Lung (tissue), 12 donors: ENCODE measurements around the gene PCDHGA6. TPM values are rescaled to one million over a fixed set of nuclear protein-coding genes. Genes with fewer than 3 reads are reported as not detected.
"Not testable (repeated sequence)": the region's sequence is repeated elsewhere in the genome, so short reads cannot be mapped to it uniquely, and the experiment has no call there.

Source experiments
- ATAC-seq: fragments of 200-7000 bp; cut with Tn5 transposase; one replicate; pipeline ENCODE4 v1.9.1; 2020; ENCODE audit warnings: moderate number of reproducible peaks; ENCODE audit not compliant: insufficient read depth, low FRiP score
- DNase-seq, 3 donors: peaks; one replicate each; pipeline ENCODE4 v3.0.0-alpha.2; 2013 to 2017
- H3K27ac ChIP-seq, 2 donors: one replicate each; pipeline ENCODE4 v1.5.1; 2013; ENCODE audit warnings: mild to moderate bottlenecking in 2 of 2, moderate library complexity in 2 of 2, control low read depth in 1 of 2, inconsistent platforms in 1 of 2, low read depth in 1 of 2, low read length in 1 of 2
- H3K27me3 ChIP-seq, 3 donors: one replicate each; pipeline ENCODE4 v1.5.1; 2013; ENCODE audit warnings: low read length in 2 of 3; ENCODE audit not compliant: control insufficient read depth in 3 of 3, insufficient read depth in 3 of 3
- H3K36me3 ChIP-seq, 4 donors: one replicate each; pipeline ENCODE4 v1.5.1; 2013; ENCODE audit warnings: low read length in 4 of 4, mild to moderate bottlenecking in 1 of 4, moderate library complexity in 1 of 4; ENCODE audit not compliant: control insufficient read depth in 4 of 4, insufficient read depth in 4 of 4
- H3K4me1 ChIP-seq, 5 donors: one replicate each; pipeline ENCODE4 v1.5.1; 2013; ENCODE audit warnings: low read length in 5 of 5, mild to moderate bottlenecking in 2 of 5, moderate library complexity in 1 of 5; ENCODE audit not compliant: control insufficient read depth in 5 of 5, insufficient read depth in 5 of 5
- H3K4me3 ChIP-seq: one replicate; pipeline ENCODE4 v1.5.1; 2013; ENCODE audit warnings: mild to moderate bottlenecking, control low read depth, moderate library complexity
- H3K9ac ChIP-seq, 2 donors: one replicate each; pipeline ENCODE4 v1.5.1; 2013; ENCODE audit warnings: low read length in 2 of 2, control low read depth in 1 of 2; ENCODE audit not compliant: insufficient read depth in 1 of 2
- H3K9me3 ChIP-seq, 4 donors: one replicate each; pipeline ENCODE4 v1.5.1; 2013; ENCODE audit warnings: low read length in 3 of 4, mild to moderate bottlenecking in 1 of 4, moderate library complexity in 1 of 4; ENCODE audit not compliant: control insufficient read depth in 4 of 4, insufficient read depth in 3 of 4
- WGBS, 2 donors: extraction: QIAGEN DNeasy Blood & Tissue Kit; methylation state at CpG; one replicate each; pipeline ENCODE4 v1.1.7; 2013; 5-methylcytosine and 5-hydroxymethylcytosine counted together
- polyA plus RNA-seq, 2 donors: library from polyadenylated mRNA; stranded (reverse); fragments of 200-250 nt; gene quantifications; one replicate each; pipeline ENCODE4 v1.2.1, GENCODE V29; 2013
- total RNA-seq, 2 donors: library from RNA; depleted of rRNA in 1 of 2; stranded (reverse); fragments of >200 nt in 1 of 2; gene quantifications; one replicate each; pipeline ENCODE4 v1.2.1, GENCODE V29; 2014 to 2021
- TF ChIP-seq, protein P1 (sequence below): IDR thresholded peaks from 2 replicates; pipeline ENCODE4 v1.5.1; 2012; ENCODE audit warnings: mild to moderate bottlenecking; ENCODE audit errors: control extremely low read depth, extremely low read depth
- donor health status: control.
- donor health status: control.
- donor health status: Bipolar disorder and iron deficiency.
- donor health status: healthy.
- donor health status: DM: yes; HTN: yes; CAD: no.

The PCDHGA6 gene
- total and polyA plus RNA-seq, 4 donors = 0.59 to 8.5 (median 2.9) TPM

DNA sequence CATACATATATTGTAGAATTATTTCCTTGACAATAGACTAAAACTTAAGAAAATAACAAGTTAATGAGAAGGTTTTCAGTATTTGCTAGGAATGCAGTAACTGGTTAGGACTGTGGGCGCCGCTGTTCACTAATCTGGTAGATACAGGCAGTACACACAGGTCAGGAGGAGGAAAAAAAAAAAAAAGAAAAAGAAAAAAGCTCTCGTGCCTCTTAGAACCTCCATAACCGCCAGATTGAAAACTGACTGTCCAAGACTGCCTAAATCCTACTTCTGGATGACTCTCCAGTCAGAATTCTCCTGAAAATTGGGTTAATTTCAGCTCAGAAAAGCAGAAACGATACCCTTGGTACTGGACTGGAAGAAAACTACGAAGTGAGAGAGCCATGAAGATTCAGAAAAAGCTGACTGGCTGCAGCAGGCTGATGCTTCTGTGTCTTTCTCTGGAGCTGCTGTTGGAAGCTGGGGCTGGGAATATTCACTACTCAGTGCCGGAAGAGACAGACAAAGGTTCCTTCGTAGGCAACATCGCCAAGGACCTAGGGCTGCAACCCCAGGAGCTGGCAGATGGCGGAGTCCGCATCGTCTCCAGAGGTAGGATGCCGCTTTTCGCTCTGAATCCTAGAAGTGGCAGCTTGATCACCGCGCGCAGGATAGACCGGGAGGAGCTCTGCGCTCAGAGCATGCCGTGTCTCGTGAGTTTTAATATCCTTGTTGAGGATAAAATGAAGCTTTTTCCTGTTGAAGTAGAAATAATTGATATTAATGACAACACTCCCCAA is 43.2 kb upstream of the PCDHGA6 start, which contains the start of gene PCDHGA1:
PCDHGA1 (plus strand) TSS at position 216 of the 782 bp plus-strand sequence.
- Histone ChIP-seq H3K4me1 (peaks cover 0 to 2% (median 0%) of the 10 kb centered on the region in 5 donors), H3K9me3 (peaks cover 0 to 46% (median 17%) of the 10 kb centered on the region in 4 donors), H3K9ac (no peak within 1 kb of the TSS), H3K36me3 (no peaks in the 10 kb centered on the region), H3K27me3 (peaks cover 0 to 4% (median 0%) of the 10 kb centered on the region in 3 donors), H3K27ac (peak within 1 kb of the TSS in 1 of 2 donors; percentile 69), H3K4me3 (no peak within 1 kb of the TSS)
- 24 to 27% methylated on average over 21 of the region's 21 CpGs for WGBS, 2 donors
- TF ChIP-seq, protein P1, sequence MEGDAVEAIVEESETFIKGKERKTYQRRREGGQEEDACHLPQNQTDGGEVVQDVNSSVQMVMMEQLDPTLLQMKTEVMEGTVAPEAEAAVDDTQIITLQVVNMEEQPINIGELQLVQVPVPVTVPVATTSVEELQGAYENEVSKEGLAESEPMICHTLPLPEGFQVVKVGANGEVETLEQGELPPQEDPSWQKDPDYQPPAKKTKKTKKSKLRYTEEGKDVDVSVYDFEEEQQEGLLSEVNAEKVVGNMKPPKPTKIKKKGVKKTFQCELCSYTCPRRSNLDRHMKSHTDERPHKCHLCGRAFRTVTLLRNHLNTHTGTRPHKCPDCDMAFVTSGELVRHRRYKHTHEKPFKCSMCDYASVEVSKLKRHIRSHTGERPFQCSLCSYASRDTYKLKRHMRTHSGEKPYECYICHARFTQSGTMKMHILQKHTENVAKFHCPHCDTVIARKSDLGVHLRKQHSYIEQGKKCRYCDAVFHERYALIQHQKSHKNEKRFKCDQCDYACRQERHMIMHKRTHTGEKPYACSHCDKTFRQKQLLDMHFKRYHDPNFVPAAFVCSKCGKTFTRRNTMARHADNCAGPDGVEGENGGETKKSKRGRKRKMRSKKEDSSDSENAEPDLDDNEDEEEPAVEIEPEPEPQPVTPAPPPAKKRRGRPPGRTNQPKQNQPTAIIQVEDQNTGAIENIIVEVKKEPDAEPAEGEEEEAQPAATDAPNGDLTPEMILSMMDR = no peak
- peak in 2 of 3 donors; percentile 15 to 21 for DNase-seq
- no peak for ATAC-seq

DNA sequence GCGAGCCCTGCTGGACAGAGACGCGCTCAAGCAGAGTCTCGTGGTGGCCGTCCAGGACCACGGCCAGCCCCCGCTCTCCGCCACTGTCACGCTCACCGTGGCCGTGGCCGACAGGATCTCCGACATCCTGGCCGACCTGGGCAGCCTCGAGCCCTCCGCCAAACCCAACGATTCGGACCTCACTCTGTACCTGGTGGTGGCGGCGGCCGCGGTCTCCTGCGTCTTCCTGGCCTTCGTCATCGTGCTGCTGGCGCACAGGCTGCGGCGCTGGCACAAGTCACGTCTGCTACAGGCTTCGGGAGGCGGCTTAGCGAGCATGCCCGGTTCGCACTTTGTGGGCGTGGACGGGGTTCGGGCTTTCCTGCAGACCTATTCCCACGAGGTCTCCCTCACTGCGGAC is 41.1 kb upstream of the PCDHGA6 start:
- not testable (repeated sequence) for H3K9ac ChIP-seq, H3K4me1 ChIP-seq, H3K4me3 ChIP-seq, ATAC-seq, H3K27me3 ChIP-seq, H3K27ac ChIP-seq, DNase-seq, H3K36me3 ChIP-seq
- peaks cover 2 to 35% (median 16%) of the 10 kb centered on the region in 4 donors for H3K9me3 ChIP-seq
- 32 to 45% methylated on average over 39 of the region's 39 CpGs for WGBS, 2 donors

DNA sequence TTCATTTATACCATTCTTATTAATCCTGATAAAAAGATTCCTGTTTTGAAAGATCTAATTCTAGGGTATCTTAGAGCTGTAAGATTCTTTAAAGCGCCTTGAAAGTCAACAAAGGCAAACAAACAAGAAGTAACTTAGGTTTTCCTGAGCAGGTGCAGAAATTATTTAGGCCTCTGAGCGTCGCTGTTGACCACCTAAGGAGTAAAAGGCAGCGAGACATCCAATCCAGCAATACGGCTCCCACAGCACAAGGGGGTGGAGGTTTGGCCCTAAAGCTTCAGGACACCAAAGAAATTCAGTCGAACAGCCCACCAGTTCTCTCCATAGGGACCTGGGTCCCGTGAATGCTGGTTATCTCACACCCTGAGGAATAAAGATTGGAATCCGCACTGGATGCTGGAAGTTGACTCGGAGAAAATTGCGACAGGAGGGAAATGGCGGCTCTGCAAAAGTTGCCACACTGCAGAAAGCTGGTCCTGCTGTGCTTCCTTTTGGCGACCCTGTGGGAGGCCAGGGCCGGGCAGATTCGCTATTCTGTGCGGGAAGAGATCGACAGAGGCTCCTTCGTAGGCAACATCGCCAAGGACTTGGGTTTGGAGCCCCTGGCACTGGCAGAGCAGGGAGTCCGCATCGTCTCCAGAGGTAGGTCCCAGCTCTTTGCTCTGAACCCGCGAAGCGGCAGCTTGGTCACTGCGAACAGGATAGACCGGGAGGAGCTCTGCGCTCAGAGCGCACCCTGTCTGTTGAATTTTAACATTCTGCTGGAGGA is 35.0 kb upstream of the PCDHGA6 start, which contains the start of gene PCDHGA2:
PCDHGA2 (plus strand) TSS at position 223 of the 769 bp plus-strand sequence.
- no peak within 1 kb of the TSS for H3K9ac ChIP-seq
- peak within 1 kb of the TSS in 1 of 2 donors; percentile 87 for H3K27ac ChIP-seq
- no peaks in the 10 kb centered on the region for H3K36me3 ChIP-seq
- whole genome bisulfite sequencing, 2 donors = 8 to 11% methylated on average over 27 of the region's 27 CpGs
- no peaks in the 10 kb centered on the region for H3K27me3 ChIP-seq
- ATAC-seq = no peak
- no peak within 1 kb of the TSS for H3K4me3 ChIP-seq
- H3K4me1 ChIP-seq = no peaks in the 10 kb centered on the region
- DNase-seq = peak; percentile 54 to 72 (median 71)
- TF ChIP-seq, protein P1 = no peak
- H3K9me3 ChIP-seq = peaks cover 5 to 33% (median 20%) of the 10 kb centered on the region in 4 donors

DNA sequence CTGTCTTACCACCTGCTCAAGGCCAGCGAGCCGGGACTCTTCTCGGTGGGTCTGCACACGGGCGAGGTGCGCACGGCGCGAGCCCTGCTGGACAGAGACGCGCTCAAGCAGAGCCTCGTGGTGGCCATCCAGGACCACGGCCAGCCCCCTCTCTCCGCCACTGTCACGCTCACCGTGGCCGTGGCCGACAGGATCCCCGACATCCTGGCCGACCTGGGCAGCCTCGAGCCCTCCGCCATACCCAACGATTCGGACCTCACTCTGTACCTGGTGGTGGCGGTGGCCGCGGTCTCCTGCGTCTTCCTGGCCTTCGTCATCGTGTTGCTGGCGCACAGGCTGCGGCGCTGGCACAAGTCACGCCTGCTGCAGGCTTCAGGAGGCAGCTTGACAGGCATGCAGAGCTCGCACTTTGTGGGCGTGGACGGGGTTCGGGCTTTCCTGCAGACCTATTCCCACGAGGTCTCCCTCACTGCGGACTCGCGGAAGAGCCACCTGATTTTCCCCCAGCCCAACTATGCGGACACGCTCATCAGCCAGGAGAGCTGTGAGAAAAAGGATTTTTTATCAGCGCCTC is 32.8 kb upstream of the PCDHGA6 start:
- not testable (repeated sequence) for H3K4me1 ChIP-seq, H3K4me3 ChIP-seq, DNase-seq, H3K27ac ChIP-seq, H3K27me3 ChIP-seq, H3K9ac ChIP-seq, ATAC-seq, H3K36me3 ChIP-seq
- 51 to 63% methylated on average over 36 to 45 of the region's 45 CpGs for WGBS, 2 donors
- peaks cover 7 to 48% (median 27%) of the 10 kb centered on the region in 4 donors for H3K9me3 ChIP-seq
